Stimulated activated CD8-positive, alpha-beta memory T cell treated with anti-CD3 and anti-CD28 coated beads, Interleukin-4, amount 100 ng/mL, for 1 hour (primary cell): Measurements from ENCODE around the gene CCDC51.
A peak's percentile ranks its signal among the peaks of the same experiment; 100 is the strongest.
"Not testable (repeated sequence)": the region's sequence is repeated elsewhere in the genome, so short reads cannot be mapped to it uniquely, and the experiment has no call there.

Source experiments
- DNase-seq, 2 donors: peaks; one replicate each; pipeline ENCODE4 v3.0.0-alpha.2; 2020; ENCODE audit warnings: low read depth in 2 of 2, low spot score in 1 of 2

CCDC51 gene, protein sequence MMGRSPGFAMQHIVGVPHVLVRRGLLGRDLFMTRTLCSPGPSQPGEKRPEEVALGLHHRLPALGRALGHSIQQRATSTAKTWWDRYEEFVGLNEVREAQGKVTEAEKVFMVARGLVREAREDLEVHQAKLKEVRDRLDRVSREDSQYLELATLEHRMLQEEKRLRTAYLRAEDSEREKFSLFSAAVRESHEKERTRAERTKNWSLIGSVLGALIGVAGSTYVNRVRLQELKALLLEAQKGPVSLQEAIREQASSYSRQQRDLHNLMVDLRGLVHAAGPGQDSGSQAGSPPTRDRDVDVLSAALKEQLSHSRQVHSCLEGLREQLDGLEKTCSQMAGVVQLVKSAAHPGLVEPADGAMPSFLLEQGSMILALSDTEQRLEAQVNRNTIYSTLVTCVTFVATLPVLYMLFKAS

DNA sequence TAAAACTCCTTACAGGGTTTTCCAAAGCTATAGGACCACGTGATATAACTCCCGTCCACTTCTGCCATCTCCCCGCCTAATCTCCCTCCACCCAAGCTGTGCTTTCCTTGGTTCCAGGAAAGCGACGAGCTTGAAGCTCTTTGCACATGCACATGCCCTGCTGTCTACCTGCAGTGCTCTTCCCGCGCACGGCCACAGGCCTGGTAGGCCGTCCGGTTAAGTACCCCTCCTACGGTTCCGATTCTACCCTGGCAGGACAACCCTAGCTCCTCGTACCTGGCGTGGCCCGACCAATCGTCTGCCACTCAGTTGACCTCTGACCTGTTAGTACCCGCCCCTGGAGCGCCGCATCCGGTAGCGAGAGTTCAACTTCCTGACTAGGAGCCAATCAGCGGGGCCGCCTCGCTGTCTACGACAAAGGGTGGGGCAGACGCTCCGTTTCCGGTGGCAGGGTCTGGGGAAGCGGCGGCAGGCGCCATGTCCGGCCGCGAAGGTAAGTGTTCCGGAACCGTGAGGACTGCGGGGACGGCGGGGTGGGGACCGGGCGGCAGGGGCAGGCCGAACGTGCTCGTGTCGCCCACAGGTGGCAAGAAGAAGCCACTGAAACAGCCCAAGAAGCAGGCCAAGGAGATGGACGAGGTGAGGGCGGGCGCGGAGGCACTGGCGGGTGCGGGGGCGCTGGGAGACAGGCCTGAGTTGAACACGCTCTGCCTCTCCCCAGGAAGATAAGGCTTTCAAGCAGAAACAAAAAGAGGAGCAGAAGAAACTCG, at the start of gene CCDC51, which contains the start of gene TMA7:
Gene CCDC51 (minus strand): TSS at position 300 of the 770 bp plus-strand sequence. CDS start 4,991 bp downstream, outside the sequence.
Gene TMA7 (plus strand): TSS at position 438 of the 770 bp plus-strand sequence. CDS start 40 bp downstream, at position 478.
- peak; percentile 94 to 97 for DNase-seq

DNA sequence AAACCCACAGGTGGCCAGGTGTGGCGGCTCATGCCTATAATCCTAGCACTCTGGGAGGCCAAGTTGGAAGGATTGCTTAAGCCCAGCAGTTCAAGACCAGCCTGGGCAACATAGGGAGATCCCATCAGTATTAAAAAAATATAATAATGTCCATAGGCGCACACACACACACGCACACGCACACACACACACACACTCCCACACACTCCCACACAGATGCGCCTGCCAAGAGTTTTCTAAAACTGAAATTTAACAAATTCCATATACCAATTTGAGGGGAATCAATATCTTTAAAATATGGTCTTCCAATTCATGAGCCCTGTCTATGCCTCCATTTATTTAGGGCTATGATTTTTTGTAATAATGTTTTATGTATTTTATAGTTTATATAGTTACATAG, 47.0 kb upstream of the CCDC51 start:
- no peak for DNase-seq

DNA sequence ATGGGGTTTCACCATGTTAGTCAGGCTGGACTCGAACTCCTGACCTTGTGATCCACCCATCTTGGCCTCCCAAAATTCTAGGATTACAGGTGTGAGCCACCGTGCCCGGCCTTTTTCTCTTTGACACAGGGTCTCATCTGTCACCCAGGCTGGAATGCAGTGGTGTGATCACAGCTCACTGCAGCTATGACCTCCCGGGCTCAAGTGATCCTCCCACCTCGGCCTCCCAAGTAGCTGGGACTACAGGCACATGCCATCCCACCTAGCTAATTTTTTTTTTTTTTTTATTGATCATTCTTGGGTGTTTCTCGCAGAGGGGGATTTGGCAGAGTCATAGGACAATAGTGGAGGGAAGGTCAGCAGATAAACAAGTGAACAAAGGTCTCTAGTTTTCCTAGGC, 42.9 kb upstream of the CCDC51 start:
- DNase-seq, result not testable (repeated sequence)

DNA sequence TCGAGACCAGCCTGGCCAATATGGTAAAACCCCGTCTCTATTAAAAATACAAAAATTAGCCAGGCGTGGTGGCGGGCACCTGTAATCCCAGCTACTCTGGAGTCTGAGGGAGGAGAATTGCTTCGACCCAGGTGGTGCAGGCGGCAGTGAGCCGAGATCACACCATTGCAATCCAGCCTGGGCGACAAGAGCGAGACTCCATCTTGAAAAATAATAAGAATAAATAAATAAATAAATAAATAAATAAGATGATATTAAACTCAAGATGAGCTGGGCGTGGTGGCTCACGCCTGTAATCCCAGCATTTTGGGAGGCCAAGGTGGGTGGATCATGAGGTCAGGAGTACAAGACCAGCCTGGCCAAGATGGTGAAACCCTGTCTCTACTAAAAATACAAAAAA, 41.0 kb upstream of the CCDC51 start:
- not testable (repeated sequence) for DNase-seq

DNA sequence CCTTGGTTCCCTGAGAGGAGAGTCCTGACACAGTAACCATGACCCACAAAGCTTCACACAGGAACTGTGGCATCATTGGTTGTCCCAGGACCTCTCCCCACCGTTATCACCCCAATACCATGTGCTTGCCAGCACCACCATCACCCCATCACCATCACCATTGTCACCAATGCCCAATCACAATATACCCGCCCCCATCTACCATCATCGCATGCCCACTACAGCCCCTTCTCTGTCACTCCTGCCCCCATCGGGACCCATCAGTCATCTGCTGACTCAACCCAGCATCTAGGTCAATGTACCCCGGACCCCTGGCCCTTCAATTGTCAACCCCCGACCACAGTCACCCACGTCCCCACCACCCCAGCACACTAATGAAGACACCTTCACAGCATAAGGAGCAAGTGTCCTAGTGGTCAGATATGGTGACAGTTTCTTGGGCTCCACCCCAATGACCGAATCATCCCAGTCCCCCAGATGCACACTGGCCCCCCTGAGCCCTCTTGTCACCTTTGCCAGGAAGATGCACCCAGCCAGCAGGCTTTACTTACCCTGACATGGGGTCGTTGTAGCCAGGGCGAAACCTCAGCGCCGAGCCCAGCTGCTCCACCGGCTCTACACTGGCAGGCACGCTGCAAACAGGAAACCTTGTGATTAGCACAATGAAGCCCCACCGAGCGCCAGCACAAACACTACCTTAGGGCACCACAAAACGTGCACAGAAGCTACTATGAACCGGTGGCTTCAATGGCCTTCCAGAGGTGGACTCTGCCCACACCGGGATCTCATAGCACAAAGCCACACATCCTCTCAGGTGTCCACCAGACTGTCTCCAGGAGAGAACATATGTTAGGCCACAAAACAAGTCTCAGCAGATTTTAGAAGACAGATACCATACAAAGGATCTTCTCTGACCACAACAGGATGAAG, 39.0 kb upstream of the CCDC51 start:
- peak in 1 of 2 donors; percentile 41 for DNase-seq

DNA sequence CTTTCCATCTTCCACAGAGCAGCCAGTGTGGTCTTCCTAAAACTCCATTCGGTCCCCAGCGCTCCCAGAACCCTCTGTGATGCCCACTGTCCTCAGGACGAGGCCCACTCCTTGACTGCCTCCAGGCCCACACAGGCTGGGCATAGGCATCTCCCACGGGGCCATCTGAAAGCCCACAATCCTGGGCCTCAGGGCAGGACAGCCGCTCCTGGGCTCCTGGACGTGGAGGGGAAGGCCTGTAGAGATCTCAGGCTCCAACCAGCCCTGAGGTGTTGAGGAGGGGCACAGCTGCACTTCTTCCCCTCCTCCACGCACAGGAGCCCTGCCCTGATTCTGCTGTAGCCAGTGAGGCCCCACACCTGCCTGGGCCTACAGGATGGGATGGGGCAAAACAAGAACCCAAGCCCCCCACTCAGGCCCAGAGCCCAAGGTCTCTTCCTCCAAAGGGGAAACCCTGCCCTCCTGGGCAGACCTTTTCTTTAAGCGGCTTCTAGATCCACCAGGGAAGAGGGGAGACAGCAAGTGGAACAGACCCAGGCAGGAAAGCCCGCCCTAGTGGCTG, 38.1 kb upstream of the CCDC51 start:
- DNase-seq, result no peak

DNA sequence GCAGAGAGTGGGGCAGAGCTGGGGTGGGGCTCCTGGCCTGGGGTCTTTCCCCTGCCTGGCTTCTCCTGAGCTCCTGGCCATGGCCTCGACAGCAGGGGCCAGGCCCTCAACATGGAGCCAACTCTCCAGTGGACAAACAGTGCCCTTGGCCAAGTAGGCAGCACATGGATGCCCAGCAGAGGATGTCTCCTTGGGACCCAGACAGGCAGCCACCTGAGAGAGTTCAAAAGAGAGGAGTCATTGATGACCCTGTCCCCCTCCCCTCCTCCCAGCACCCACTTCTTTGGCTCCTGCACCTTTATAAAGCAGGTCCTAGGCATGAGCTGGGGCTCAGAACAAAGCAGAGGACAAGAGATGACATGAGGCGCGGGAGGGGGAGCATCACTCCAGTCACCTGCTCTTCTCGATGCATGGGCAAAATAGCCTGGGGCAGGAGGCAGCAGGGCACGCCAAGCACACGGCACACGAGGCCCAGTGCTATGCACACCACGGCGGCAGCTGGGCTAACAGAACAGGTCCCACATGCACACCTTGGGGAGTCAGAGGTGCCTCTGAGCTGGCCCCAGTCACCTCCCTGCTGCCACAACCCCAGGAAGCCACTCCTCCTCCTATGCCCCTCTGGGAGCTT, 36.6 kb upstream of the CCDC51 start:
- DNase-seq, result no peak

DNA sequence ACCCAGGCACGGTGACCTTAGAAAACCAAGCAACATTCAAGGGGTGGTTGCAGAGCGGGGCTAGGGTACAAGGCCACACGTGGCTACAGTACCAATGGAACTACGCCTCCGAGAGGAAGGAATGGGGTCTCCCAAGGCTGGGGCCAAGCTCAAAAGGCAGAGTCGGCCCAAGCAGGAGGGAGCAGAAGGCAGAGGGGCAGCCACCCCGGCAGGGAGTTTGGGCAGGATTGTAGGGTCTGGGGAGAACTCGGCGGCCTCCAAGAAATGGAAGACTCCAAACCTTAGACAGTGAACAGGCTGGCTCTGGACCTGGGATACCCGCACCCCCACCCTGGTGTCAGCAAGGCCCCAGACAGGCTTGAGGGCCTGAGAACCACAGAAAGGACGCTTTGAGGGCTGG, 35.3 kb upstream of the CCDC51 start:
- DNase-seq, result no peak

DNA sequence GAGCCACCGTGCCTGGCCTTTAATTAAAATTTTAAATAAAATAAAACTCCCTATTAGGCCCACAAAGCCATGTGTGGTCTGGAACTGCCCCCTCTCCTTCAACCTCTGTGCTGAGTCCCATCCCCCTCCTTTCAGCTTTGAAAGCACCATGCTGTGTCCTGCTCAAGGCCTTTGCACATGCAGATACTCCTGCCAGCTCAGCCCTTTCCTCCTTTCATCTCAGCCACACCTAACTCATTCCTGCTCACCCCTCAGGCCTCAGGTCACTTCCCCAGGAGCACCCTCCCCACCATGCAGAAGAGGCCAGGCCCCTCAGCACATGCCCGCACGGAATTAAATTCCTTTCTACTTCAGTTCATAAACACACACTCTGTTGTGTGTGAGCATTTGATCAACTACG, 34.7 kb upstream of the CCDC51 start:
- no peak for DNase-seq

DNA sequence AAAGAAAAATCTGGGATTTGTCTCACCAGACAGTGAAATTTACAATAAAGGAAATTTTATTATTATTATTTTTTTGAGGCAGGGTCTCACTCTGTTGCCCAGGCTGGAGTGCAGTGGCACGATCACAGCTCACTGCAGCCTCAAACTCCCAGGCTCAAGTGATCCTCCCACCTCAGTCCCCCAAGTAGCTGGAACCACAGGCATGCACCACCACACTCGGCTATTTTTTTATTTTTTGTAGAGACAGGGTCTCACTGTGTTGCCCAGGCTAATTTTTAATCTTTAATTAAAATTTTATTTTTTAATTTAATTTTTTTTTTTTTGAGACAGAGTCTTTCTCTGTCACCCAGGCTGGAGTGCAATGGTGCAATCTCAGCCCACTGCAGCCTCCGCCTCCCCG, 34.1 kb upstream of the CCDC51 start:
- DNase-seq, result not testable (repeated sequence)

DNA sequence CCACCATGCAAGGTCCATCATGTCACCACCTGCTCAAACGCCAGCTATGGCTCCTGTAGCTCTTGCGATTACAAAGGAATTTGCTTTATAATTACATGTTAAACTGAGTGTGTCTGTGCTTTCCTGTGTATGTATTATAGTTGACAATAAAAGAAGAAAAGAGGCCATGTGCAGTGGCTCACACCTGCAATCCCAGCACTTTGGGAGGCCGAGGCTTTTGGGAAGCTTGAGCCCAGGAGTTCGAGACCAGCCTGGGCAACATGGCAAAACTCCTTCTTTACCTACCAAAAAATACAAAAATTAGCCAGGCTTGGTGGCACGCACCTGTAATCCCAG, 33.7 kb upstream of the CCDC51 start:
- no peak for DNase-seq

DNA sequence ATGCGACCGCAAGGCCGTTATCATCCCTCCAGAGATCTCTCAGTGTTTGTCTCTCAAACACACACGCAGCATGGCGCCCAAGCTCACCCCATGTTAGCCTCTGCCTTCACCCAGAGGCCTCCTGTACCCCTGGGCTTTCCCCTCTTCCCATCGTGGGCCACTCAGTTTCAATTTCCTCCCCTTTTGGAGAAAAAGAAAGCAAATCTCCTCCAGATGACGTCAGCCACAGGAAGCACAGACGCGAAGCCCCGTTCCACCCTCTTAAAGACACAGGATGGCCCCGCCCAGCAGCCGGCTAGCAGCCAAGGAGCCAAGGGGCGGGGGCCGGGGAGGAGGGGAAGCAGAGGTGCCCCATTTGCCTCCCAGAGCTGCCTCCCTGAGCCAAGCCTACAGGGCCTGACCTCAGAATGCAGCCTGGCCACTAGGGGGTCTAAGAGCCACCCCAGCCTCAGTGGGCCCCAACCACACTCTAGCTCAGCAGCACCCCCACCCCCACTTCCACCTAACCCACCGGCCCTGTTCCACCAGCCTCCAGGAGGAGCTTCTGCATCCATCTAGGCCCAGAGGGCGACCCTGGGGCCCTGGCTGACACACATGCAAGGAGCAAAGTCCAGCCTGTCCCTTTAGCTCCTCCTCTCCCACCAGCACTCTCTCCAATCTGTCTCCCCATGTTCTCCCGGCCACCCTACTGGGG, 33.2 kb upstream of the CCDC51 start:
- peak; percentile 79 to 89 for DNase-seq

DNA sequence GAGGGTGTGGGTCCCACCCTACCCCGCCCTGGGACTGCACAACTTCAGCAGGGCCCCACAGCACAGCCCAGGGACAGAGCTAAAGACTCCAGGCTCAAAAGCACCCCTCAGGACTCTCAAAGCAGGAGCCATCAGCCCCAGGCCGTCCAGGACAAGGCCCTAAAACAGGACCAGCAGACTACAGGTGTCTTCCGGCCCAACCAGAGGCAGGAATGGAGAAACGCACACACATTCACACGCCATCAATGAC, 32.7 kb upstream of the CCDC51 start:
- no peak for DNase-seq

DNA sequence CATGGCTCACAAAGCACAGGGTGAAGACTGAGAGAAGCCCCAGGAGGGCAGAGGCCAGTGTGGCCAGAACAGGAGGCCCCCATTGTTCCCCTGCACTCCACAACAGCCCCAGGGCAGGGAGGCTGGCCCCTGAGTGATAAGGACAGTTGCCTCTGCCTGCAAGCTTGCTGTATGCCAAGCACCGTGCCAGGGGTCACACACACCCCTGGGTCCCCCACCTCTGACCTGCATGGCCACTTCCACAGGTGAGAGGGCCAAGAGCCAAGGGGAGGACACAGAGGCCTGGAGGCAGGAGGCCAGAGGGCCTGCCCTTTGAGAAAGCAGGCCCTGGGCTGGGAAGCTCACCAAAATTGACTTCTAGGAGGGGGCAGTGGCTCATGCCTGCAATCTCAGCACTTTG, 30.4 kb upstream of the CCDC51 start:
- no peak for DNase-seq

DNA sequence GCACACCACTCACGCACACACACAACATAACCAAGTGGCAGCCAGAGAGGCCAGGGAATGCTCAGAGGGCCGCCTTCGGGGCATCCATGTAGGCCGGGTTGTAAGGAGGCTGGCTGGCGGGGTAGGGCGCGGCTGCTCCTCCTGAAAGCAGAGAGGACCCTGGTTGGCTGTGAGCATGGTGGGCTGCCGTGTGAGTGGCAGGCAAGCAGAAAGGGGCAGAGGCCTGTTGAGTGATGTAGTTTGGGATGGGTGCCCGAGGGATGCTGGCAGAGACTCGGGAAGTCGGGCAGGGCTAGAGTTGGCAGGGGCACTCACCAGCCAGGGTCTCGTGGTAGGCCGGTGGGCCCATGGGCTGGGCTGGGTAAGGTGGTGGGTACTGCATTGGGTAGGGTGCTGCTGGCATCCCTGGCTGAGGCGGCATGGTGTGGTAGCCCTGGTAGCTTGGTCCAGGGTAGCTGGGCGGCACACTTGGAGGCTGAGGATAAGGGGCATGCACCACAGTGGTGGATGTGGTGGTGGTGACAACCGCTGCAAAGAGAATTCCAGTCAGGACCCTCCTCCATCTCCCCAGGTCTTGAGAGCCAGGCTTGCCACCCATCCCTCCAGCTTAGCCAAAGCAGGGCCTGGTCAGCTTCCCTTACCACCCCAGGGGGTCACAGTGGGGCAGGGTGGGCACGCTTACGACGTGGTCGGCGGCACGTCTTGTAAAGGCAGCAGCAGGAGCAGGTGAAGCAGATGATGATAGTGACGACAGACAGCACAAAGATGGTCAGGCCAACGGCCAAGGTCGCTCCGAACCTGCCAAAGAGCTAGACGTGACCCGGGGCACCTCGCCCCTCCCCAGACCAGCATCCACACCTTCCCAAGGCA, 29.4 kb upstream of the CCDC51 start:
- no peak for DNase-seq

DNA sequence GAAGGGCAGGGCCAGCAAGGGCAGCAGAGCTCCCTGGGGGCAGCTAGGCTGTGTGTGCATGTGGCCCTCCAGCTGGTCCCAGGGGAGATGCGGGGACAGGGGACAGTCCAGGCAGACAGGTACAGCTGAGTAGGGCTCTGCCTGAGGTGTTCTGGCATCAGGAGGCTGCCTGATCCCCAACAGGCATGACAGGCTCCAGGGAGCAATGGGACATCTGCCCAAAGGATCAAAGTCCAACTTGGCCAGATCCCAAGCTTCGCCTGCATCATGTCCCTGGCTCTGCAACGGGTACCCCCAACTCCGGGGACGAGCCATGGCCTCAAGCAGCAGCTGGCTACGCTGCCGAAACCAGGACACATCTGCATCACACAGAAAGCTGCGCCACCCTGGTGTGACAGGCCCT, 28.4 kb upstream of the CCDC51 start:
- no peak for DNase-seq

DNA sequence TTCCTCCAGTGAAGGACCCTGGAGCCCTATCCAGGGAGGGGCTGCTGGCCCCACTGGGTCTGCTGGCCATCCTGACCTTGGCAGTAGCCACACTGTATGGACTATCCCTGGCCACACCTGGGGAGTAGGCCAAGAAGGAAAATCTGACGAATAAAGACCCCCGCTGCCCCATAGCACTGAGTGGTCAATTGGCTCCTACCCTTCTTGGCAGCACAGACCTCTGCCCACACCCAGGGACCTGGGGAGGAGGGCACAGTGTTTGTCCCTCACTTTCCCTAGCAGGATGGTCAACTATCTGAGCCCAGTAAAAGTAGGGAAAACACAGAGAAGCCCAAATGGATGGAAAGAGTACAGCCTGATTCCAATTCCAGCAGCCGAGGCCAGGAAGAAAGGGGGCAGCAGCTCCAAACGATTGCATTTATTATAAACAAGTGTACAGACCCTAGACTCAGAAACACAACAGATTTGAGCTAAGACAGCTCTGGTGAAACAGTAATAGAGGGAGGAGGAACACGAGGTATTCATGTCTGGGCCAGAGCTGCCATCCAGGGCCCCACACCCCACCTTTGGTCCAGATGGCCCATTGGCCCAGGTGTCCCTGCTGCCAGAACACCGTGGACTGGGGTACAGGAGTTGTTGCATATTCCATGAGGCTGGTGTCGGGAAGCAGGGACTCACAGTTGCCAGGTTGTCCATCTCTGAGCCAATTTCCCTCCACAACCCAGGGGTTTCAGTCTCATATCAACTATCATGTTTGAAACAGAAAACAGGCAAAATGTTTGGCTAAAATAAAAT, 27.8 kb upstream of the CCDC51 start:
- no peak for DNase-seq

DNA sequence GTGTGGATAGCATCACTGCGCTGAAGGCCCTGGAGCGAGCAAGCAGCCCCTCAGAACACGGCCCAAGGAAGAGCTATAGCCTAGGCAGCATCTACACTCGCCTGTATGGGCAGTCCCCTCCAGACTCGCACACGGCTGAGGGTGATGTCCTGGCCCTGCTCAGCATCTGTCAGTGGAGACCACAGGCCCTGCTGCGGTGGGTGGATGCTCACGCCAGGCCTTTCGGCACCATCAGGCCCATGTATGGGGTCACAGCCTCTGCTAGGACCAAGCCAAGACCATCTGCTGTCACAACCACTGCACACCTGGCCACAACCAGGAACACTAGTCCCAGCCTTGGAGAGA, 27.2 kb upstream of the CCDC51 start:
- DNase-seq, result no peak
